Stimulated activated CD4-positive, alpha-beta T cell treated with anti-CD3 and anti-CD28 coated beads, Interleukin-2, amount 100 ng/mL, for 4 hours (primary cell): Measurements from ENCODE around the gene CCDC91.

Source experiments
- DNase-seq: peaks from one replicate; pipeline ENCODE4 v3.0.0-alpha.2; 2020; ENCODE audit warnings: low read depth

Gene CCDC91

GRCh38 chr12:28190321-28191050 lies at the start of gene CCDC91:
Gene CCDC91 (plus strand): TSS chr12:28190456. CDS start chr12:28257216, 66,760 bp downstream.
- peak; percentile 88 for DNase-seq

GRCh38 chr12:28144059-28144458 lies 46.2 kb upstream of the CCDC91 start:
- no peak for DNase-seq

DNA sequence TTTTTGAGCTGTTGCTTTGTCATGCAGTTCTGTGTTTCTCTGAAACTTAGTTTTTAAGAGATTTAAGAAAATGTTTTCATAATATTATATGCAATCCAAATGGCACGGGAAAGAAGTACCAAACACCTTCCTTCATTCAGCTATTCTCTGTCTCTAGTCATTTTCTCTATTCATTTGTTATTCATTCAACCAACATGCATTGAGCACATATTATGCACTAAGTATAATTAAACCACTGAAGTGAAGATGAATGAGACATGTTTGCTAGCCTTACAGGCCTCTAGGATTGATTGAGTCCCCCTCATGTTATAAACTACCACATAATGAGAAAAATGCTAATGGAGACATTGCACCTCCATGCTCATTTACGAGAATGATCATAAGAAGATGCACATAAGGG lies 45.7 kb upstream of the CCDC91 start:
- no peak for DNase-seq

DNA sequence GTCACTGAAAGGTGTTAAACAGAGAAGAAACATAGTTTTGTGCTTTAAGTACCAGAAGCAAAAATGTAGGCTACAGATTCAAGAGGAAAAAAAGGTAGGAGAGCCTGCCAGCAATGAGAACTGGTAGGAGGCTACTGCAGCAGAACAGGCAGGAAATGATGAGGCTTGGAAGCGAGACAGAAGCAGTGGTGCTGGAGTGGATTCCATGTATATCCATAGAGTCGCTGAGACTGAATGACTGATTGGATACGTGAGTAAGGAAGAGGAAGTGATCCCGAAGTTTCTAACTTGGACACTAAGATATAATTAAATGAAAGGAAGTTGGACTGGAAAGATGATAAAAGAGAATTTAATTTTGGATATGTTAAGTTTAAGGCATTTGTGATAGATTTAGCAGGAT lies 45.0 kb upstream of the CCDC91 start:
- DNase-seq: no peak

DNA sequence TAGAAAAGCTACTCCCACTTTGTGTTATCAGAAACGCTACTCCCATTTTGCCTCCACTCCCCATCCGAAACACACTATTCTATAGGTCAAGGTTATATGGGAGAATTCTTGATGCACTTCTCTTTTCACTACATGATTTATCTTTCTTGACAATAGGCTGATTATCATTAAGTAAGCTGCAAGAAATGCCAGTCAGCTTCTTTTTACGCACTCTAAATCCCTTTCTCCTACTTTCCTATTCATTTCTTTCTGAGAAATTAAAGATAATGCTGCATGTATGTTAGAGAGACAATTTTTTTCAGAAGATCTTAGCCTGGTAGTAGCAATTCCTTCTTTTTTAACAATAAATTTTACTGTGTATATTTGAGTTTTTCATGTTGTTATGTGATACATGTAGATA lies 41.0 kb upstream of the CCDC91 start:
- DNase-seq: no peak

GRCh38 chr12:28156362-28156761 lies 33.9 kb upstream of the CCDC91 start:
- no peak for DNase-seq

DNA sequence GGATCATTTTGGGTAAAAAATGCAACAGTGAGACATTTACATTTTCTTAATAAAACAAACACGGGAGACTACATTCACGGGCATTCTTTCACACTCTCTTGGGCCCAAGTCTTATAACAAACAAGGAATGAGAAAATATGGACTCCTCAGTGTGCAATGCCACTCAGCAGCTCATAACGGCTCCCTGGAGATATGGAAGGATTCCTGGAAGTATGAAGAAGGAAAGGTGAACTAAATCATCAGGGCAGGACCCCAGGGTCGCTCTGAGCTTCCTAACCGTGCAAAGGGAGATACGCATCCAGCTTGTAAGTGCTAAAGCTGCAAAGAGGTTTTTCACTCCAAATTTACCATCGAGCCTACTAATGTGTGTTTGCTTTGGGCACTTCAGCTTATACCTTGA lies 33.5 kb upstream of the CCDC91 start:
- no peak for DNase-seq

GRCh38 chr12:28158353-28158752 lies 31.9 kb upstream of the CCDC91 start:
- no peak for DNase-seq

DNA sequence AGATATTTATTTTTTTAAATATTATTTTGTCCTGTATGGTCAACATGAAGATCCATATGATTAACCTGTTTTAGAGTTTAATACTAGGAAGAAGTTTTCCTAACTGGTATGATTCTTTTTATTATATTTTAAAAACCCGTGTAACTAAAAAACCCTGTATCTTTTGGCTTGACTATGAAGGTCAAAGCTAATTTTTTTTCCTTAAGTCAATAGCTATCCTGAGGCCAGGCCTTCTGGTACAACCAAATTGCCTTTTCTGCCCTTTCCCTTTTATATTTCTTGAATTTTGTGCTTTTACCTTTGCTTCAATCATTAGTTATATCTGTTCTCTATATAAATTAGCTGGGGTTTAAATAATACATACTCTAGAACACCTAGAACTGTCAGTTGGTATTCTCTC lies 30.6 kb upstream of the CCDC91 start:
- no peak for DNase-seq

DNA sequence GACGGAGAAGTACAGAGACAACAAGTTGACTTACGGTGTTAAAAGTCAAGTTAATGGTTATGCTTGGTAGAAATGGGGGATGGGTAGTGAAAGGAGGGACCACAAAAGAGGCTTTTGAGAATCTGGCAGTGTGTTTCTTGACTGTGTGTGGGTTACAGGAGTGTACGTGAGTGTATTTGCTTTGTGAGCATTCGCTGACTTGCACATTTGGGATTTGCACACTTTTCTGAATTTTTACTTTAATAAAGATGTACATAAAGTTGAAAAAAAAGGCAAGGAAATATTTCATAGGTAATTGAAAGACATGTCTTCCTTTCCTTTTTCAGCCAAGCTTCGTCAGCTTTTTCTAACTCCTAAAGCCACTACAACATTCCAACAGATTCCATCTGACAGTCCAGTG lies 28.6 kb upstream of the CCDC91 start:
- no peak for DNase-seq

DNA sequence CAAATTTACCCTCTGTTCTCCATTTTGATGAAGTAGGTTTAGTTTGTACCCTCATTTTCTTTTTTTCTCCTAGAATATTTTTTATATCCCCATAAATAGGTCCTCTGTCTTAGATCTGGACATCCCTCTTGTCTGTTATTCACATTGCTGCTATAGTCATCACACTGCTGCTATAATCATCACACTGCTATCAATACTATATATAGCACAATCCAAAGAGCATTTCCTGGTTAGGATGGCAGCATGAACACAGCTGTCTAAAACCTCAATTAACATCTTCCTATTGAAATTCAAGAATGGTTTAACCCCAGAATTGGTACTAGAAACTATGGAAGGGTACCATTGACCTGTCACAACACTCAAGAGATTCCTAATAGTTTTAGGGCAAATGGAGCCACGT lies 27.6 kb upstream of the CCDC91 start:
- DNase-seq: no peak

DNA sequence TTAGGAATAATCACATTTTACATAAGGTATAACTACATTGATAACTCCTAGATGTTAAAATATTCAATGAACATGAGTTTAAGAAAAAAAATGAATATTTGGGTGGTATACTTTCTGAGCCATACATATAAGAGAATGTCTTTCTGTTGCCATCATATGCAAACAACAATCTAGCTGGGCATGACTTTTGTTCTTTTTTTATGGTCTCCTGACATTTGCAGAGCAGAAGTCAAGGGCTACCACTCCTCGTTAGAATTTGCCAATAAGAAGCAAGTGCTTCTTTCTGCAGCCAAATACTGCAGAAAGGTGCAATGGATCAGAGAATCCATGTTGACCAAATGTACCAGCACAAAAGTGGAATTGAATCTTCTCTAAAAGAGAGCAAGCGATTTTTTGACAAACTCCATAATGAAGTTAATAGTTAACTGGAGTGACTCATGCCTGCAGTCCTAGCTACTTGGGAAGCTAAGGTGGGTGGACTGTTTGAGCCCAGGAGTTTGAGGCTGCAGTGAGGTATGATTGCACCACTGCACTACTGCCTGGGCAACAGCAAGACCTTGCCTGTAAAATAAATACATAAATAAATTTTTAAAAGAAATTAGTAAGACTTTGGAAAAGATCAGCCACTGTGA lies 25.5 kb upstream of the CCDC91 start:
- no peak for DNase-seq

- DNase-seq: no peak
Measured at GRCh38 chr12:28167981-28168485, 22.2 kb upstream of the CCDC91 start.

- DNase-seq: no peak
Measured at GRCh38 chr12:28171356-28172060, 18.7 kb upstream of the CCDC91 start.

GRCh38 chr12:28172434-28173030 lies 17.7 kb upstream of the CCDC91 start:
- no peak for DNase-seq

DNA sequence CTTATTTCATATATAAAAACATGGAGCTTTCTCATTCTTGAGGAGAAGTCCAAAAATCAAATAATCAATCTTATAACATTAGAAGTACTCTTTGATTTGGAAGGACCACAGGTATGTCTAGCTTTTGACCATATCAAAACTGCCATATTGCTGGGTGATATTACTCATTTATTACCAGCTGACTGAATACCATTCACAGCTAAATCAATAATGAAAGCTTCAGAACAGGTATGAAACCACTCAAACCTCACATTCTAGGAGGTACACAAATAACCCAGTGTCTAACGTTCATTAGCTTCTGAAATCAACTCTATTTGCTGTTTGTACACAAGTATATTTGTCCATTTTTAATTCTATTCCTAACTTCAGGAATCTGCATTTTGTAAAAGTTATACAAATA lies 16.8 kb upstream of the CCDC91 start:
- DNase-seq: no peak

GRCh38 chr12:28175098-28175589 lies 15.1 kb upstream of the CCDC91 start:
- DNase-seq: no peak

DNA sequence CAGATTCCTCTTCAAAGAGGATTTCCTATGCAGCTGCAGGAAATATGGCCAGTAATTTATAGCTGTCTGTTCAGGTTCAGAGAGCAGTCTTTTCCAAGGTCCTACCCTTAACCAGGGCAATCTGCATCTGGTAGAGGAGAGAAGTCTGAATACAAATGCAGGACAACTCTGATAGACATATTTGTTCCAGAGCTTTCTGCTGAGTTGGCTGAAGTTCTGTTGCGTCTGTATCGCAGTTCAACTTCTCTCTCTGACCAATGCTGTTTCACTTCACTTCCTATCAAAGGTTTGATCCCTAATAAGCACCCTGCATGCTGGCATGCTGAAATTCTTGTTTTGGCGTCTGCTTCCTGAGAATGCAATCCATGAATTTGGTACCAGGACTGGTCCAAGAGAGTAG lies 14.0 kb upstream of the CCDC91 start:
- DNase-seq: no peak

DNA sequence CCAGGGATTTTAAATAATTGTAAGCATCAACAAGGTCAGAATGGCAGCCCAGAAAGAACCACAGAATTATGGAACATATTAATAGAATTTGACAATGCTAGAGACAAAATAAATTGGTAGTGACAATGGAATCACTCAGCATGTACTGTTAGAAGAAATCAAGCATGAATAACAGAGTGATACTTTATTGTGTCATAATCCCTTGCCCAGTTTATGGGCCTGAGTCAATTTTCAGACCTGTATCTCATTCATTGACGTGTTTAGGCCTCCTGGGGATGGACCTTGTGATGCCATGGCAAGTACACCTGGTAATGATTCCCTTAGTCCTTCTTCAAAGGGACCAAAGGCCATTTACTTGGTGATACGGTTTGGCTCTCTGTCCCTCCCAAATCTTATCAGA lies 12.8 kb upstream of the CCDC91 start:
- no peak for DNase-seq

DNA sequence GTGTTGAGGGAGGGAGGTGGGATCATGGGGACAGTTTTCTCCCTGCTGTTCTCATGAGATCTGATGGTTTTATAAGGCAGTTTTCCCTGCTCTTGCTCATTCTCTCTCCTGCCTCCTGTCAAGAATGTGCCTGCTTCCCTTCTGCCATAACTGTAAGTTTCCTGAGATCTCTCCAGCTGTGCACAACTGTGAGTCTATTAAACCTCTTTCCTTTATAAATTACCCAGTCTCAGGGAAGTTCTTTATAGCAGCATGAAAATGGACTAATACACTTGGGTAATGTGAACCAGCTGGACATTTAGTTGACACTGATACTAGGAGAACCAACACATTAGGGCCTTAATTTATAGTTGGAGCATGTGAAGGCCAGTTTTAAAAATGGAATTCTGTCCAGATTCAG lies 12.4 kb upstream of the CCDC91 start:
- no peak for DNase-seq

GRCh38 chr12:28178775-28179174 lies 11.5 kb upstream of the CCDC91 start:
- DNase-seq: no peak

DNA sequence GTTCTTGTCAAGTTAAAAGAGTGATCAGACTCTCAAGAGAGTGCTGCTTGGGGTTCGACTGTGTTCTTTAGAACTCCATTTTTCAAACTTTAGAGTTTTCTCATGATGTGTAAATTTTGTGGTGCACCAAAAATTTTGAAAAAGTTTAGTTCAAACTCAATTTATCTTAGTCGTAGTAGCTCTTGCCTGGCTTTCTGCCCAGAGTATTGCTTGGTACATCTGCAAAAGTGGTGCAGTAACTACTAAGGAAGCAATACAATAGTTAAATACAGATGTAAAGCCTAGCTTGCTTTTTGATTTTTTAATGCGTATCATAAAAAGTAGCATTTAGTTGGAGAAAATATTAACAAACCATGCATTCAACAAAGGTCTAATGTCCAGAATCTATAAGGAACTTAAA lies 9.5 kb upstream of the CCDC91 start:
- DNase-seq: no peak

- DNase-seq: no peak
Measured at GRCh38 chr12:28184375-28184774, 5.9 kb upstream of the CCDC91 start.
